HepG2 (cell line): Measurements from ENCODE around the gene GNG12. TPM values are rescaled to one million over a fixed set of nuclear protein-coding genes. Genes with fewer than 3 reads are reported as not detected.

Experiments used
- ATAC-seq: fragments of 200-7000 bp; cut with Tn5 transposase; 3 replicates; pipeline ENCODE4 v1.9.1; 2020; ENCODE audit warnings: mild to moderate bottlenecking, moderate library complexity
- BruUV-seq: library from RNA; stranded (reverse); fragments of 400-500 nt; replicated peaks from 2 replicates; lab custom pipeline; 2021; lab: Mats Ljungman, UMichigan
- CTCF ChIA-PET: fragments of 300-600 bp; formaldehyde crosslinking; extraction: SDS; loops from one replicate; lab custom pipeline; 2021; ENCODE audit warnings: low total read pairs, inconsistent platforms, low intra/inter-chr PET ratio; lab: Yijun Ruan, JAX
- POLR2A ChIA-PET: fragments of 350-600 bp; sonication (Branson Sonifier 250); formaldehyde crosslinking; loops from one replicate; lab custom pipeline; 2020; ENCODE audit warnings: antibody characterized with exemption, inconsistent platforms; lab: Yijun Ruan, JAX
- DNase-seq: peaks from one replicate; pipeline ENCODE4 v3.0.0-alpha.2; 2015; ENCODE audit warnings: low spot score
- FAIRE-seq: peaks from 3 replicates; lab custom pipeline; 2011; peaks lifted over from hg19 to GRCh38; lab: Jason Lieb, UNC
- H2AFZ ChIP-seq: one replicate; pipeline ENCODE4 v1.6.1; 2011; ENCODE audit warnings: low read length, inconsistent platforms
- H3K27ac ChIP-seq: fragments of 300-600 bp; 3 replicates; pipeline ENCODE4 v1.8.0; 2011; ENCODE audit warnings: mixed run types, mild to moderate bottlenecking, mixed read lengths, low read length, inconsistent platforms; ENCODE audit not compliant: insufficient read depth; ENCODE audit errors: extremely low read length
- H3K27me3 ChIP-seq, 2 experiments: fragments of 200-600 bp in 1 of 2; 2 replicates in 1 of 2; 3 replicates in 1 of 2; pipeline versions ENCODE4 v1.6.0 to v1.8.0; 2011; ENCODE audit warnings: low read length in 2 of 2, mild to moderate bottlenecking in 2 of 2, moderate library complexity in 2 of 2, inconsistent platforms in 1 of 2; ENCODE audit not compliant: insufficient read depth in 2 of 2, control insufficient read depth in 1 of 2
- H3K36me3 ChIP-seq, 2 experiments: fragments of 200-600 bp in 1 of 2; replicated peaks in 1 of 2; 2 replicates in 1 of 2; 3 replicates in 1 of 2; pipeline versions ENCODE4 v1.5.1 to v1.8.0; 2011; ENCODE audit warnings: low read length in 2 of 2, inconsistent platforms in 1 of 2; ENCODE audit not compliant: insufficient read depth in 2 of 2, control insufficient read depth in 1 of 2
- H3K4me1 ChIP-seq: 2 replicates; pipeline ENCODE4 v1.5.1; 2012; ENCODE audit warnings: low read length, inconsistent platforms; ENCODE audit not compliant: insufficient read depth
- H3K4me2 ChIP-seq: 2 replicates; pipeline ENCODE4 v1.6.0; 2011; ENCODE audit warnings: low read depth, low read length, inconsistent platforms
- H3K4me3 ChIP-seq, 3 experiments: fragments of 200-600 bp in 1 of 3; sonication (generic), shearing (Covaris generic) in 1 of 3; replicated peaks in 1 of 3; 2 replicates each; pipeline ENCODE4 v1.5.1; 2011 to 2016; ENCODE audit warnings: low read length in 3 of 3, inconsistent platforms in 2 of 3, low read depth in 2 of 3, mild to moderate bottlenecking in 2 of 3, control low read depth in 1 of 3, mixed read lengths in 1 of 3; ENCODE audit not compliant: insufficient read depth in 1 of 3
- H3K79me2 ChIP-seq: one replicate; pipeline ENCODE4 v1.6.1; 2011; ENCODE audit warnings: low read length, inconsistent platforms; ENCODE audit not compliant: insufficient read depth
- H3K9ac ChIP-seq: 2 replicates; pipeline ENCODE4 v1.6.0; 2011; ENCODE audit warnings: mild to moderate bottlenecking, low read depth, low read length, inconsistent platforms; ENCODE audit not compliant: insufficient read depth
- H3K9me3 ChIP-seq: 2 replicates; pipeline ENCODE4 v1.5.1; 2012; ENCODE audit warnings: mild to moderate bottlenecking, low read length
- H4K20me1 ChIP-seq: 2 replicates; pipeline ENCODE4 v1.6.0; 2011; ENCODE audit warnings: inconsistent platforms, mild to moderate bottlenecking, low read length, moderate library complexity; ENCODE audit not compliant: insufficient read depth
- AKAP8 ChIP-seq: sonication (generic); formaldehyde crosslinking; IDR thresholded peaks from 2 replicates; pipeline ENCODE4 v1.5.1; 2020; ENCODE audit warnings: mild to moderate bottlenecking, missing genetic modification reagents
- ELK4 ChIP-seq: sonication (generic); formaldehyde crosslinking; IDR thresholded peaks from 2 replicates; pipeline ENCODE4 v1.9.0; 2021; ENCODE audit warnings: missing genetic modification reagents, borderline replicate concordance
- EZH2 ChIP-seq: conservative IDR thresholded peaks from 2 replicates; pipeline ENCODE4 v1.6.1; 2012; ENCODE audit warnings: mild to moderate bottlenecking, low read depth, low read length, moderate library complexity
- HIVEP1 ChIP-seq: sonication (generic); formaldehyde crosslinking; IDR thresholded peaks from 2 replicates; pipeline ENCODE4 v1.4.0; 2020; ENCODE audit warnings: mild to moderate bottlenecking, missing genetic modification reagents
- PRPF4 ChIP-seq: fragments of 200-400 bp; formaldehyde crosslinking; IDR thresholded peaks from 2 replicates; pipeline ENCODE4 v1.6.1; 2016; ENCODE audit warnings: low read length, low read depth; ENCODE audit not compliant: poor library complexity, severe bottlenecking
- RORA ChIP-seq: sonication (generic); formaldehyde crosslinking; IDR thresholded peaks from 2 replicates; pipeline ENCODE4 v1.5.0; 2020; ENCODE audit warnings: mild to moderate bottlenecking, missing genetic modification reagents, moderate library complexity
- WIZ ChIP-seq: sonication (generic); formaldehyde crosslinking; IDR thresholded peaks from 2 replicates; pipeline ENCODE4 v1.5.1; 2020; ENCODE audit warnings: mild to moderate bottlenecking, missing genetic modification reagents
- ZNF383 ChIP-seq: sonication (generic); formaldehyde crosslinking; IDR thresholded peaks from 2 replicates; pipeline ENCODE4 v1.4.0; 2020; ENCODE audit warnings: missing genetic modification reagents, mild to moderate bottlenecking, borderline replicate concordance
- ZNF740 ChIP-seq: sonication (generic); formaldehyde crosslinking; IDR thresholded peaks from 2 replicates; pipeline ENCODE4 v1.4.0; 2020; ENCODE audit warnings: missing genetic modification reagents
- ZNF776 ChIP-seq: sonication (generic); formaldehyde crosslinking; IDR thresholded peaks from 2 replicates; pipeline ENCODE4 v1.4.0; 2020; ENCODE audit warnings: mild to moderate bottlenecking, missing genetic modification reagents
- ZSCAN22 ChIP-seq: sonication (generic); formaldehyde crosslinking; IDR thresholded peaks from 2 replicates; pipeline ENCODE4 v1.4.0; 2020; ENCODE audit warnings: mild to moderate bottlenecking, missing genetic modification reagents
- WGBS: methylation state at CpG from one replicate; pipeline ENCODE4 v1.1.6; 2017; ENCODE audit warnings: low lambda C conversion rate; 5-methylcytosine and 5-hydroxymethylcytosine counted together
- in situ Hi-C: cut with HindIII; loops from 2 replicates; pipeline ENCODE4 v1.10.0; 2017; ENCODE audit warnings: low pct_unique_long_range_greater_than_20kb; ENCODE audit not compliant: extremely low pct_ligation_motif_present
- intact Hi-C: fragments of 100-400 bp; cut with micrococcal nuclease; formaldehyde crosslinking; loops from one replicate; pipeline ENCODE4 v1.10.0; 2022; ENCODE audit not compliant: unreplicated experiment
- polyA plus RNA-seq, 8 experiments: library from polyadenylated mRNA; depleted of rRNA in 3 of 8; stranded (reverse) in 7 of 8; unstranded in 1 of 8; fragments of >200 nt; fragmentation: Illumina TruSeq in 4 of 8; extraction: Trizol in 4 of 8; gene quantifications; 2 replicates each; pipeline versions ENCODE4 v1.2.1 to v1.2.3, GENCODE V29; 2011 to 2016; ENCODE audit warnings: low read depth in 4 of 8, missing spikeins in 1 of 8, mixed read lengths in 1 of 8; ENCODE audit not compliant: insufficient read depth in 1 of 8
- total RNA-seq, 5 experiments: library from RNA; depleted of rRNA; stranded (reverse); fragments of >200 nt; fragmentation: Illumina TruSeq; extraction: Trizol; gene quantifications; 2 replicates each; pipeline ENCODE4 v1.2.3, GENCODE V29; 2016; ENCODE audit warnings: low read depth in 1 of 5
- TF ChIP-seq, protein P1 (sequence below): sonication (generic); formaldehyde crosslinking; IDR thresholded peaks from 2 replicates; pipeline ENCODE4 v1.5.1; 2020; ENCODE audit warnings: missing genetic modification reagents, mild to moderate bottlenecking, borderline replicate concordance
- TF ChIP-seq, protein P2 (sequence below): sonication (generic); formaldehyde crosslinking; IDR thresholded peaks from 2 replicates; pipeline ENCODE4 v1.8.0; 2022; ENCODE audit warnings: mild to moderate bottlenecking, missing genetic modification reagents, borderline replicate concordance

The GNG12 gene
- total and polyA plus RNA-seq, 2 of the 13 experiments (the other 11 are each of a cell fraction or from before 2014, with no cell fraction given): 0.11 TPM

DNA sequence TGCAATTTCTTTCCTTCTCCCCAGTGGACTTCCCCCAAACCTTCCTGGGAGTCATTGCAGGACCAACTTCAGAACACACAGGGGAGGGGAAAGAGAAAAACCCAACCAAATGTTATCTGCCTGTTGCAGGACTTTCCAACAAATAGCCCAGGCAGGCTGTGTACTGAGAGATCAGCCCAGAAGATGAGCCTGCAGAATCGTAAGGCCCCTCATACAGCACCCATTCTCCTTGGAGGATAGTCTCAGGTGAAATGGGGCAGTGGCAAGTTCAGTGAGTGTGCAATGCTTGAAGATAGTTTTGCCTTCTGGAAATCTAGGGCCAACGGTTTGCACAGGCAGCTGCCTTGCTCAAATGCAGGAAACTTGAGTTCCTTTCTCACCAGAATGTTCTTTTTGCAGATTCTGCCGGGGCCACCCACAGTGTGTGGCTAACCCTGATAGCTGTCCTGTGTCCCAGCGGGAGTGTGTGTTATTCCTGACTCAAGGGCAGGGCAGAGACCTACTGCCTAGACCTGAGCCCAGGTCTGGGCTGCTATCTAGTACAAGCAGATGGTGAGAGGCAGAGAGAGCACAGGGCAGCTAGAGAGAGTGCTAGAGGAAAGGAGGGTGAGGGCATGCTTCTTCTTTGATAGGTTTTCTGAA lies 99.5 kb downstream of the GNG12 start:
- ATAC-seq (0 out of 3 replicates have a peak, but pooled peaks have one; percentile 9), FAIRE-seq (no peak)

GRCh38 chr1:67732750-67733151 lies 100.5 kb downstream of the GNG12 start:
- no peak for DNase-seq
- WGBS: 56% methylated on average over 6 of the region's 6 CpGs
- Histone ChIP-seq H3K4me2 (no peak overlapping the region), H3K27ac (no peak overlapping the region), H3K27me3 (peaks cover 1 to 5% of the 10 kb centered on the region in 2 experiments; a peak in 2 of 5 replicates), H3K36me3 (no peaks in the 10 kb centered on the region), H3K4me1 (peaks cover 29% of the 10 kb centered on the region), H3K9me3 (no peaks in the 10 kb centered on the region), H4K20me1 (no peaks in the 10 kb centered on the region), H3K4me3 (no peak overlapping the region), H3K9ac (no peak overlapping the region), H2AFZ (no peak overlapping the region), H3K79me2 (no peaks in the 10 kb centered on the region)
- in situ Hi-C loops: no loop called here
- no peak for FAIRE-seq
- no peak for ATAC-seq
- BruUV-seq: no TSS peak
- intact Hi-C loops: no loop called here
- ChIA-PET POLR2A (no interaction called here), CTCF (no interaction called here)
- no peak for TF ChIP-seq RORA (CRISPR knock-in tag)
- TF ChIP-seq ZNF383 (CRISPR knock-in tag): no peak
- no peak for TF ChIP-seq ZSCAN22 (CRISPR knock-in tag)
- TF ChIP-seq, protein P1, sequence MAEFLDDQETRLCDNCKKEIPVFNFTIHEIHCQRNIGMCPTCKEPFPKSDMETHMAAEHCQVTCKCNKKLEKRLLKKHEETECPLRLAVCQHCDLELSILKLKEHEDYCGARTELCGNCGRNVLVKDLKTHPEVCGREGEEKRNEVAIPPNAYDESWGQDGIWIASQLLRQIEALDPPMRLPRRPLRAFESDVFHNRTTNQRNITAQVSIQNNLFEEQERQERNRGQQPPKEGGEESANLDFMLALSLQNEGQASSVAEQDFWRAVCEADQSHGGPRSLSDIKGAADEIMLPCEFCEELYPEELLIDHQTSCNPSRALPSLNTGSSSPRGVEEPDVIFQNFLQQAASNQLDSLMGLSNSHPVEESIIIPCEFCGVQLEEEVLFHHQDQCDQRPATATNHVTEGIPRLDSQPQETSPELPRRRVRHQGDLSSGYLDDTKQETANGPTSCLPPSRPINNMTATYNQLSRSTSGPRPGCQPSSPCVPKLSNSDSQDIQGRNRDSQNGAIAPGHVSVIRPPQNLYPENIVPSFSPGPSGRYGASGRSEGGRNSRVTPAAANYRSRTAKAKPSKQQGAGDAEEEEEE: no peak
- no peak for TF ChIP-seq ELK4 (CRISPR knock-in tag)
- TF ChIP-seq WIZ: no peak
- TF ChIP-seq PRPF4: no peak

More for the DNA sequence above, 99.5 kb downstream of the GNG12 start:
- Histone ChIP-seq H3K27ac (no peak overlapping the region), H3K79me2 (no peaks in the 10 kb centered on the region), H3K9ac (no peak overlapping the region), H3K9me3 (no peaks in the 10 kb centered on the region), H3K4me3 (no peak overlapping the region), H3K27me3 (peaks cover 1 to 5% of the 10 kb centered on the region in 2 experiments; a peak in 2 of 5 replicates), H4K20me1 (no peaks in the 10 kb centered on the region), H3K36me3 (no peaks in the 10 kb centered on the region), H3K4me2 (no peak overlapping the region), H2AFZ (no peak overlapping the region), H3K4me1 (peaks cover 39% of the 10 kb centered on the region)
- TF ChIP-seq, protein P2, sequence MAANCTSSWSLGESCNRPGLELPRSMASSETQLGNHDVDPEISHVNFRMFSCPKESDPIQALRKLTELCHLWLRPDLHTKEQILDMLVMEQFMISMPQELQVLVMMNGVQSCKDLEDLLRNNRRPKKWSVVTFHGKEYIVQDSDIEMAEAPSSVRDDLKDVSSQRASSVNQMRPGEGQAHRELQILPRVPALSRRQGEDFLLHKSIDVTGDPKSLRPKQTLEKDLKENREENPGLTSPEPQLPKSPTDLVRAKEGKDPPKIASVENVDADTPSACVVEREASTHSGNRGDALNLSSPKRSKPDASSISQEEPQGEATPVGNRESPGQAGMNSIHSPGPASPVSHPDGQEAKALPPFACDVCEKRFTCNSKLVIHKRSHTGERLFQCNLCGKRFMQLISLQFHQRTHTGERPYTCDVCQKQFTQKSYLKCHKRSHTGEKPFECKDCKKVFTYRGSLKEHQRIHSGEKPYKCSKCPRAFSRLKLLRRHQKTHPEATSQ (CRISPR knock-in tag): no peak
- TF ChIP-seq ZNF740 (CRISPR knock-in tag) (no peak), ZNF776 (CRISPR knock-in tag) (no peak), AKAP8 (CRISPR knock-in tag) (no peak), EZH2 (no peak), HIVEP1 (CRISPR knock-in tag) (no peak)
- DNase-seq: no peak
- ChIA-PET POLR2A (interaction anchor here (0.8 kb wide), 1 partner anchor 49 kb away, joined by 3 read pairs; the partner anchor contains the start of gene GADD45A), CTCF (no interaction called here)
- no TSS peak for BruUV-seq
- WGBS: 24% methylated on average over 4 of the region's 4 CpGs
- in situ Hi-C loops: no loop called here
- intact Hi-C loops: no loop called here
